Measurements from ENCODE around the gene ZNF628. TPM values are rescaled to one million over a fixed set of nuclear protein-coding genes. Genes with fewer than 3 reads are reported as not detected.

ZNF628 gene
- polyA plus RNA-seq, 1 experiment = 0.48 TPM

- H3K27me3 ChIP-seq (ENCODE audit: control insufficient read depth, insufficient read depth, low read length) = no peaks in the 10 kb centered on the region
- H3K36me3 ChIP-seq (ENCODE audit: control insufficient read depth, insufficient read depth, low read length) = no peaks in the 10 kb centered on the region
- TF ChIP-seq CTCF (IDR thresholded peaks at IDR 0.05; ENCODE audit: insufficient read depth, low read depth, low read length) = no peak
- DNase-seq (ENCODE audit: low read depth) = no peak
- peak overlapping the region; percentile 55 for H3K4me3 ChIP-seq (ENCODE audit: low read depth, low read length)
- ChIA-PET CTCF (interaction anchor here (0.6 to 1.1 kb wide), 5 partner anchors 9 to 112 kb away, joined by 3 to 6 read pairs (median 3); no protein-coding TSS in a partner anchor), POLR2A (interaction anchor here (0.6 to 0.8 kb wide), 2 partner anchors 13 to 138 kb away, joined by 3 to 9 read pairs; partner anchors contain the start of gene ZNF524)
Measured at GRCh38 chr19:55461974-55462626, 14.3 kb upstream of the ZNF628 start.

GRCh38 chr19:55462722-55463121 lies 13.7 kb upstream of the ZNF628 start:
- ChIA-PET CTCF (interaction anchor here (0.6 to 1.5 kb wide), 2 partner anchors 22 to 41 kb away, joined by 3 to 5 read pairs; no protein-coding TSS in a partner anchor), POLR2A (no interaction called here)
- no peak for DNase-seq (ENCODE audit: low read depth)
- no peak for TF ChIP-seq CTCF (IDR thresholded peaks at IDR 0.05; ENCODE audit: insufficient read depth, low read depth, low read length)
- Histone ChIP-seq H3K36me3 (ENCODE audit: control insufficient read depth, insufficient read depth, low read length) (no peaks in the 10 kb centered on the region), H3K4me3 (ENCODE audit: low read depth, low read length) (no peak overlapping the region), H3K27me3 (ENCODE audit: control insufficient read depth, insufficient read depth, low read length) (no peaks in the 10 kb centered on the region)

DNA sequence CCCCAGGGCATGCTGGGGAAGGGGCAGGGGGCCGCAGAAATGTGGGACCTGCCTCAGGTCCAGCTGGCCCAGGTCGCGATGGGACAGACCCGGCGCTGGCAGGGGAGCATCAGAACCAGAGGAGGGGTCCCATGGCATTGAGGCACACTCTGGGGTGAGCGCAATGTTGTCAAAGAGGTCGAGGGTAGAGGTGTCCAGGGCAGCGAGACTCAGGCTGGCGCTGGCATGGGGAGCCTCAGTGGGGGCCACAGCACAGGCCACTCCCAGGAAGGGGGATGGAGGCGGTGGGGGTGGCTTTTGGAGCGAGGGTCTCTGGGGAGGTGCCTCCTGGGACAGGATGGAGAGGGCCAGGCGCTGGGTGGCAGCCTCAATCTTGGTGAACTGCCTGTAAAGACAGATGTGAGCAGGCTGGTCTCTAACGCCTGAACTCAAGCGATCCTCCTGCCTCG lies 12.8 kb upstream of the ZNF628 start:
- no peak for TF ChIP-seq CTCF (IDR thresholded peaks at IDR 0.05; ENCODE audit: insufficient read depth, low read depth, low read length)
- no peak for DNase-seq (ENCODE audit: low read depth)
- ChIA-PET POLR2A (no interaction called here), CTCF (interaction anchor here (1.5 kb wide), 1 partner anchor 40 kb away, joined by 5 read pairs; no protein-coding TSS in a partner anchor)
- no peaks in the 10 kb centered on the region for H3K36me3 ChIP-seq (ENCODE audit: control insufficient read depth, insufficient read depth, low read length)
- H3K27me3 ChIP-seq (ENCODE audit: control insufficient read depth, insufficient read depth, low read length) = no peaks in the 10 kb centered on the region
- no peak overlapping the region for H3K4me3 ChIP-seq (ENCODE audit: low read depth, low read length)

DNA sequence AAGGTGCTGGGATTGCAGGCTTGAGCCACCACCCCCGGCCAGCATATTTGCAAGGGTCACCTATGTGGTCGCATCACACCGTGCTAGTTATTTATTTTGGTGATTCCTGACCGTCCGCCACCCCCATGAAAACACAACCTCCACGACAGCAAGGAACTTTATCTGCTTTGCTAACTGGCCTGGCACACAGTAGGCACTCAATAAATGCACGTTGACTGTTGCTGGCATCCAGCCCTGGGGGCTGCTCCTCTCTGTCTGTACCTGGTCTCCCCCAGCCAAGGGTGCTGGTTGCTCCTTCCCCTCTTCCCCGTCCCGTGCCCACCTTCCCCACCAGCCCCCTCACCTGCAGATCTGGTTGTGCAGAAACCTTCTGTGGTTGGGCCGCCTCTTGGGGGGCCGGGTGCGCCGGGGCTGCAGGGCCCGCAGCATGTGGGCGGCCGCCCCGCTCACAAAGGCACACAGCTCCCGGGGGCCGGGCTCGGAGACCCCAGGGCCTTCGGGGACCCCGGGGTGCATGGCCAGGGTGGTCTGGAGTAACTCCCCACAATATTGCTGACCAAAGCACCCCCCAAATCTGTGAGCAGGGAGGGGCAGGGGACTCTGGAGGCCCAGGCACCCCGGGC lies 12.3 kb upstream of the ZNF628 start:
- no peak overlapping the region for H3K4me3 ChIP-seq (ENCODE audit: low read depth, low read length)
- CTCF ChIA-PET = interaction anchor here (1.5 kb wide), 1 partner anchor 39 kb away, joined by 5 read pairs; no protein-coding TSS in a partner anchor
- H3K27me3 ChIP-seq (ENCODE audit: control insufficient read depth, insufficient read depth, low read length) = no peaks in the 10 kb centered on the region
- POLR2A ChIA-PET = no interaction called here
- no peaks in the 10 kb centered on the region for H3K36me3 ChIP-seq (ENCODE audit: control insufficient read depth, insufficient read depth, low read length)
- DNase-seq (ENCODE audit: low read depth) = no peak
- TF ChIP-seq CTCF (IDR thresholded peaks at IDR 0.05; ENCODE audit: insufficient read depth, low read depth, low read length) = no peak

DNA sequence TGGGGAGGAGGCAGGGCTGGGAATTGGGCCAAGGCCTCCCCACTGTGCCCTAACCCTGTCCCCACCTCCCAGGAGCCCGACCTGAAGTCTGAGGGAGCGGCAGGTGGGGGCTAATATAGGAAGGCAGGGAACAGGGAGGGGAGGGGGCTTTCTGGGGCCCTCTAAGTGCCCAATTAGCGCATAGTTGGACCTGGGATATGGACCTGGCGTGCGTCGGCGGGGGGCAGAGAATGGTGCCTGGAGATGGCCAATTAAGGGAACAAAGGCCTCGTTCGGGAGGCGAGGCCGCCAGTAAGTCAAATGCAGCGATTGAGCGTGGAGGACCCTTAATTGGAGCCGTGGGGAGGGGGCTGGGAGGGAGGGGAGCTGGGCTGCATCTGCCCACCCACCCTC lies 11.8 kb upstream of the ZNF628 start, which contains the start of gene C19orf85:
TSS of gene C19orf85 (minus strand) at position 90 of the 393 bp plus-strand sequence. CDS start 197 bp downstream, outside the sequence.
- Histone ChIP-seq H3K27me3 (ENCODE audit: control insufficient read depth, insufficient read depth, low read length) (no peaks in the 10 kb centered on the region), H3K4me3 (ENCODE audit: low read depth, low read length) (no peak within 1 kb of the TSS), H3K36me3 (ENCODE audit: control insufficient read depth, insufficient read depth, low read length) (no peaks in the 10 kb centered on the region)
- no peak for DNase-seq (ENCODE audit: low read depth)
- ChIA-PET POLR2A (no interaction called here), CTCF (no interaction called here)
- no peak for TF ChIP-seq CTCF (IDR thresholded peaks at IDR 0.05; ENCODE audit: insufficient read depth, low read depth, low read length)
